Lower lobe of right lung (tissue), 2 donors: ENCODE measurements around the gene MND1. TPM values are rescaled to one million over a fixed set of nuclear protein-coding genes. Genes with fewer than 3 reads are reported as not detected.

Source experiments
- ATAC-seq, 2 donors: fragments of 200-7000 bp; cut with Tn5 transposase; one replicate each; pipeline ENCODE4 v1.9.1; 2020 to 2022; ENCODE audit warnings: mild to moderate bottlenecking in 2 of 2, moderate library complexity in 2 of 2
- DNase-seq: peaks from one replicate; pipeline ENCODE4 v3.0.0-alpha.2; 2020
- H3K27ac ChIP-seq: fragments of 200-600 bp; one replicate; pipeline ENCODE4 v1.8.0; 2022
- H3K27me3 ChIP-seq: fragments of 200-600 bp; one replicate; pipeline ENCODE4 v1.8.0; 2022; ENCODE audit warnings: low read depth
- H3K36me3 ChIP-seq: fragments of 200-600 bp; one replicate; pipeline ENCODE4 v1.8.0; 2022; ENCODE audit warnings: mild to moderate bottlenecking
- H3K4me1 ChIP-seq: fragments of 200-600 bp; one replicate; pipeline ENCODE4 v1.8.0; 2022
- H3K4me3 ChIP-seq: fragments of 200-600 bp; one replicate; pipeline ENCODE4 v1.8.0; 2022; ENCODE audit warnings: mild to moderate bottlenecking
- H3K9me3 ChIP-seq: fragments of 200-600 bp; one replicate; pipeline ENCODE4 v1.8.0; 2022
- intact Hi-C: fragments of 100-400 bp; cut with DNase I; formaldehyde crosslinking; loops from one replicate; pipeline ENCODE4 v1.11.0; 2022
- total RNA-seq: library from RNA; stranded (reverse); fragmentation: NEBNext Ultra II Directional; extraction: Animal tissue kit (Norgen Biotek cat#: 25700); gene quantifications from one replicate; pipeline ENCODE4 v1.2.1, GENCODE V29; 2021
- TF ChIP-seq, protein P1 (sequence below): fragments of 200-600 bp; IDR thresholded peaks from one replicate; pipeline ENCODE4 v1.8.0; 2022; ENCODE audit warnings: antibody characterized with exemption, mild to moderate bottlenecking
- donor health status: DM: no; HTN: yes; CAD: no; lungs with severe emphysema.

The MND1 gene
- total RNA-seq, 1 donor from 2014 or later, result 0.83 TPM

DNA sequence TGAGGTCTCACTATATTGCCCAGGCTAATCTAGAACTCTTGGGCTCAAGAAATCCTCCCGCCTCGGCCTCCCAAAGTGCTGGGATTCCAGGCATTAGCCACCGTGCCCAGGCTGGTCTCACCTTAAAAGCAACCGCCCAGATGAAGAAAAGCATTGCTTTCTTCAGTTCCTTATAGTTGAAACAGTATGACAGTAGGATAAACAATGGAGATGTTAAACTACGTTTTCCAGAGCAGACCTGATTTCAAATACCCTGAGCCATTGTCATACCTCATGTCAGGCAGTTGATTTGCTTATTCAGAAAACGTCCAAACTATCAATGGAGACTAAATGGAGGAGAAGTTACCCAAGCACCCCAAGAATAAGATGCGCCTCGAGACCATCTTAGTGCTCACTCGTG, 95.3 kb downstream of the MND1 start:
- ATAC-seq, result no peak
- TF ChIP-seq, protein P1, sequence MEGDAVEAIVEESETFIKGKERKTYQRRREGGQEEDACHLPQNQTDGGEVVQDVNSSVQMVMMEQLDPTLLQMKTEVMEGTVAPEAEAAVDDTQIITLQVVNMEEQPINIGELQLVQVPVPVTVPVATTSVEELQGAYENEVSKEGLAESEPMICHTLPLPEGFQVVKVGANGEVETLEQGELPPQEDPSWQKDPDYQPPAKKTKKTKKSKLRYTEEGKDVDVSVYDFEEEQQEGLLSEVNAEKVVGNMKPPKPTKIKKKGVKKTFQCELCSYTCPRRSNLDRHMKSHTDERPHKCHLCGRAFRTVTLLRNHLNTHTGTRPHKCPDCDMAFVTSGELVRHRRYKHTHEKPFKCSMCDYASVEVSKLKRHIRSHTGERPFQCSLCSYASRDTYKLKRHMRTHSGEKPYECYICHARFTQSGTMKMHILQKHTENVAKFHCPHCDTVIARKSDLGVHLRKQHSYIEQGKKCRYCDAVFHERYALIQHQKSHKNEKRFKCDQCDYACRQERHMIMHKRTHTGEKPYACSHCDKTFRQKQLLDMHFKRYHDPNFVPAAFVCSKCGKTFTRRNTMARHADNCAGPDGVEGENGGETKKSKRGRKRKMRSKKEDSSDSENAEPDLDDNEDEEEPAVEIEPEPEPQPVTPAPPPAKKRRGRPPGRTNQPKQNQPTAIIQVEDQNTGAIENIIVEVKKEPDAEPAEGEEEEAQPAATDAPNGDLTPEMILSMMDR, result no peak
- no peak for DNase-seq
- no peak overlapping the region for H3K27ac ChIP-seq
- intact Hi-C loops, result no loop called here
- no peaks in the 10 kb centered on the region for H3K9me3 ChIP-seq
- no peak overlapping the region for H3K4me3 ChIP-seq
- no peaks in the 10 kb centered on the region for H3K36me3 ChIP-seq
- peaks cover 4% of the 10 kb centered on the region for H3K4me1 ChIP-seq
- no peaks in the 10 kb centered on the region for H3K27me3 ChIP-seq

- Histone ChIP-seq H3K27ac (no peak overlapping the region), H3K4me1 (peaks cover 4% of the 10 kb centered on the region), H3K9me3 (no peaks in the 10 kb centered on the region), H3K36me3 (no peaks in the 10 kb centered on the region), H3K4me3 (no peak overlapping the region), H3K27me3 (no peaks in the 10 kb centered on the region)
- TF ChIP-seq, protein P1, result no peak
- ATAC-seq (no peak), DNase-seq (no peak)
- intact Hi-C loops, result no loop called here
Measured at GRCh38 chr4:153440475-153440874, 96.0 kb downstream of the MND1 start.

DNA sequence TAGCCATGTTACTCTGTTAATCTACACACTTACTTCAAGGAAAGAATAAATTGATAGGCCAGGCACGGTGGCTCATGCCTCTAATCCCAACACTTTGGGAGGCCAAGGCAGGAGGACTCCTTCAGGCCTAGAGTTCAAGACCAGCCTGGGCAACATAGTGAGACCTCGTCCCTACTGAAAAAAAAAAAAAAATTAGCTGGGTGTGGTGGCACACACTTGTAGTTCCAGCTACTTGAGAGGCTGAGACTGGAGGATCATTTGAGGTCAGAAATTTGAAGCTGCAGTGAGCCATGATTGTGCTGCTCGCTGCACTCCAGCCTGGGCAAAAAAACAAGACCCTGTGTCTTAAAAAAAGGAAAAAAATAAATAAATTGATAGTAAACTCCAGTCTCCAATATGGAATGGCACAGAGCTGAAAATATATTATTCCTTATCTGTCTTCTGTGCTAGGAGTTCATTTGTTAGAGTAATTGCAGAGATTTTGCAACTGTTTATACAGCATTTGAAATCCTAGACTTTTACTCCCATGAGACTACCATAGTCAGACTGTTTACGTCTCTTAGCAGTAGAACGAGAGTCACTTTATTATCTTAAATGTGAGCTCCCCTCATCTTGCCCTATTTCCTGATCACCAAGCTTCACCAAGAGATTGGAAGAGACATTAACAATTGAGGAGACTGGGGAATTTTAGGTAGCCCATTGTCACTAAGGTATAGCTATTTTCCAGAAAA, 102.9 kb downstream of the MND1 start:
- intact Hi-C loops, result no loop called here
- TF ChIP-seq, protein P1, result no peak
- Histone ChIP-seq H3K27ac (no peak overlapping the region), H3K27me3 (no peaks in the 10 kb centered on the region), H3K4me3 (no peak overlapping the region), H3K9me3 (no peaks in the 10 kb centered on the region), H3K36me3 (no peaks in the 10 kb centered on the region), H3K4me1 (peaks cover 16% of the 10 kb centered on the region)
- ATAC-seq (no peak), DNase-seq (no peak)

- Histone ChIP-seq H3K27ac (no peak overlapping the region), H3K36me3 (no peaks in the 10 kb centered on the region), H3K4me1 (peaks cover 16% of the 10 kb centered on the region), H3K4me3 (no peak overlapping the region), H3K27me3 (no peaks in the 10 kb centered on the region), H3K9me3 (no peaks in the 10 kb centered on the region)
- TF ChIP-seq, protein P1, result no peak
- no peak for DNase-seq
- ATAC-seq, result no peak
- intact Hi-C loops, result no loop called here
Measured at GRCh38 chr4:153448003-153448731, 103.7 kb downstream of the MND1 start.

- TF ChIP-seq, protein P1, result no peak
- Histone ChIP-seq H3K9me3 (no peaks in the 10 kb centered on the region), H3K27me3 (no peaks in the 10 kb centered on the region), H3K27ac (no peak overlapping the region), H3K4me3 (no peak overlapping the region), H3K36me3 (no peaks in the 10 kb centered on the region), H3K4me1 (peaks cover 16% of the 10 kb centered on the region)
- intact Hi-C loops, result no loop called here
- DNase-seq (no peak), ATAC-seq (no peak)
Measured at GRCh38 chr4:153449338-153449737, 104.8 kb downstream of the MND1 start.
